IPS DF 19.7 (cell line): ENCODE results near the gene ADISSP.

ENCODE experiments used
- DNase-seq: peaks from one replicate; pipeline ENCODE4 v3.0.0-alpha.2; 2013; ENCODE audit warnings: low read depth, low spot score

Gene ADISSP

DNA sequence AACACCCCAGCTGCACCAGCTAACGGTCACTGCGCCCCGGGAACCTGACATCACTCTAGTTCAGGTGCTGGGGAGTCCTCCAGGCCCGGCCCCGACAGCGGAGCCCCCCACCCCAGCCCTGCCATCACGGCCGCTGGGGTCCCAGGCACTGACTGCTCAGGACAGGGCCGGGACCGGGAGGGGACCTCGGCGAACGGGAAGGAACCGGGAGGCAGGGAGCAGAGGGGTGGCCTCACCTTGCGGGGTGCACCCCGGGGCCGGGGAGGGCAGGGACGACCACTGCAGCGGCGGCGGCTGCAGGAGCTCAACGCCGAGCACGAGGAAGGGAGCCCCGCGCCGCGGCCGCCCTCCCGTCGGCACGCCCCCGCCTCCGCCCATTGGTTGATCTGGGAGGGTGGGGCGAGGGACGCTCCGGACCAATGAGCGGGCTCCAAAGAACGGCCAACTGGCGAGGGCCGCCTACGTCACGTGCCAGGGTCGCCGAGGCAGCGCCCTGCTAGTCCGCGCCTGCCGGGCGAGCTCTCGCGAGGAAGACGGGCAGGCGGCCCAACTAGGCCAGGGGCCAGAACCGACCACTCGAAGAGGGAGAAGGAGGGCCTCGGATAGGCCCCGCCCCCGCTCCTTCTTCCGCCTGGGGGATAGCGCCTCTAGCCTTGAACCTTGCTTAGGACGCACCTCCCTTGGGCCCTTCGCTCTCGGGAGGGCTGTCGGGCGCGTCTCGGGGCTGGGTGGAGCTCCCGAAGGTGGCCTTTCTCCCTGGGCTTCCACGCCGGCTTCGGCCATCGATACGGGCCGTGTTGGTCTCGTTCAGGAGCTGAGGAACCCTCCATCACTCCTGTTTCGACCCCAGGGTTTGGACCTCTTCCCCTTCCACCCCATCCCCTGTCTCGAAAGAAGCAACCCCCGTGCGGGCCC lies at the start of gene ADISSP:
TSS of gene ADISSP (minus strand) at position 327 of the 915 bp plus-strand sequence. CDS start 7,653 bp downstream, outside the sequence.
- DNase-seq: peak; percentile 94

DNA sequence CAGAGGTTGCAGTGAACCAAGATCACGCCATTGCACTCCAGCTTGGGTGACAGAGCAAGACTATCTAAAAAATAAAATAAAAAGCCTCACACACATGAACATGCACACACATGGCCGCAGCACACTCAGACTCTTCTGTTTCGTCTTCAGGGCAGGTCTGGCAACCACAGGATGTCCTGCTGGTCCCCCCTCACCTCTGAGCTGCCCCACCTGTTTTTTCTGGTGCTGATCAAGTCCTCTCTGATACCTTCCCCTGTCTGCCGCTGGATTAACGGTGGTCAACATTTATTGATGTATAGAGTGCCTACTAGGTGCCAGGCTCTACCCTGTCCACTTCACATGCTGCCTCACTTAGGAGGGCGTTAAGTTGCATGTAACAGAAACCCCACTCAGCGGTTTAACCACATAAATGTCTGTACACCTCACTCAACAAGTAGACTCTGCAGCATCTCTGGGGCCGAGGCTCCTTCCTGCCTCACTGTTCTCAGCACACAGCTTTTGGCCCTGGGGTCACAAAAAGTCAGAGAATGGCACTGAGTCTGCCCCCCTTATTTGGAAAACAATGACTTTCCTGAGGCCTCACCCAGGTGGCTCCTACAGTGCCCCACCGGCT lies 48.3 kb upstream of the ADISSP start:
- DNase-seq: no peak

- no peak for DNase-seq
These were observed 47.5 kb upstream of the ADISSP start for GRCh38 chr20:3814928-3815495.

DNA sequence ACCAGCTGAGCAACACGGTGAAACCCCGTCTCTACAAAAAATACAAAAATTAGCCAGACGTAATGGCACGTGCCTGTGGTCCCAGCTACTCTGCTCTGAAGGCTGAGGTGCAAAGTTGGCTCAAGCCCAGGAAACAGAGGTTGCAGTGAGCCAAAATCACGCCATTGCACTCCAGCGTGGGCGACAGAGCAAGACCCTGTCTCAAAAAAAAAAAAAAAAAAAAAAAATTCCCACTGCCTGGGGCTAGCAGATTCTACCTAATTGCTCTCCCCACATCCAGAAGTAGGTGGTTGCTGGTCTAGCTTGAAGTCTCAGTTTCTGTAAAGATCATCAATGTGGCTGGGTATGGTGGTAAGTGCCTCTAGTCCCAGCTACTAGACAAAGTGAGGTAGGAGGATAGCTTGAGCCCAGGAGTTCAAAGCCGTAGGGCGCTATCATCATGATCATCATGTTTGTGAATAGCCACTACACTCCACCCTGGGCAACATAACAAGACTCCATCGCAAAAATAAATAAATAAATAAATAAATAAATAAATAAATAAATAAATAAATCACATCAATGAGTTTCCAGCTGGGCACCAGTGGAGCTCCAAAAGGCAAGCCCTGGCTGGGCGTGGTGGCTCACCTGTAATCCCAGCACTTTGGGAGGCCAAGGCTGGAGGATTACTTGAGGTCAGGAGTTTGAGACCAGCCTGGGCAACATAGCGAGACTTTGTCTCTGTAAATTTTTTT lies 46.5 kb upstream of the ADISSP start:
- no peak for DNase-seq

DNA sequence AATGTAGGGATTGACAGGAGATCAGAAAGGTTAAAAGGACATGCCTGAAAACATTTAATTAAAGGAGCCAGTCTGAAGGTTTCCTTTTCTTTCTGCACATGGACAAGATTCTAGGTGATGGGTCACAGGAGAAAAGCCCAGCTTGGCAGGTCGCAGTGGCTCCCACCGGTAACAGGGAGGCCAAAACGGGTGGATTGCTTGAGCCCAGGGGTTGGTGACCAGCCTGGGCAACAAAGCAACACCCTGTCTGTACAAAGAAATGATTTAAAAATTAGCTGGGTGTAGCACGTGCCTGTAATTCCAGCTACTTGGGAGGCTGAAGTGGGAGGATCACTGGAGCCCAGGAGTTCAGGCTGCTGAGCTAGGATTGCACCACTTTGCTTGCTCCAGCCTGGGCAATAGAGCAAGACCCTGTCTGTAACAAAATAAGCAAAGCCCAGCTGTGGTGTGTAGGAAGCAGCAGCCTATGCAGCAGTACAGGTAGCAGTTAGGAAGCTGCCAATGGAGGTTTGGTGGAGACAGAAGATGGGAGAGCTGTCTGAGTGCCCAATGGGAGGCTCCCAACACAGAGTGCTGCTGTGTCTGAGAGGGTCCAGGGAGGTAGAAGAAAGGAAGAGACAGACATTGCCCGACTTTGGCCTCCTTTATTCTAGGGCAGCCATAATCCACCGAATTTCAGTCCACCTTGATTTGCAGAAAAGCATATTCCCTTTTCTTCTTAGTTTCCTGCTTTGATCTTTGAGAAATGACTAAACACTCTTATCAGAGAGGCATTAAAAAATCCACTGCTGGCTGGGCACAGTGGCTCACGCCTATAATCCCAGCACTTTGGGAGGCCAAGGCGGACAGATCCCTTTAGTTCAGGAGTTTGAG lies 45.7 kb upstream of the ADISSP start:
- DNase-seq: no peak

- DNase-seq: no peak
These were observed 44.7 kb upstream of the ADISSP start for GRCh38 chr20:3812259-3812681.

- DNase-seq: no peak
These were observed 44.1 kb upstream of the ADISSP start for GRCh38 chr20:3811467-3812258.

- DNase-seq: no peak
These were observed 41.0 kb upstream of the ADISSP start for GRCh38 chr20:3808544-3808943.

DNA sequence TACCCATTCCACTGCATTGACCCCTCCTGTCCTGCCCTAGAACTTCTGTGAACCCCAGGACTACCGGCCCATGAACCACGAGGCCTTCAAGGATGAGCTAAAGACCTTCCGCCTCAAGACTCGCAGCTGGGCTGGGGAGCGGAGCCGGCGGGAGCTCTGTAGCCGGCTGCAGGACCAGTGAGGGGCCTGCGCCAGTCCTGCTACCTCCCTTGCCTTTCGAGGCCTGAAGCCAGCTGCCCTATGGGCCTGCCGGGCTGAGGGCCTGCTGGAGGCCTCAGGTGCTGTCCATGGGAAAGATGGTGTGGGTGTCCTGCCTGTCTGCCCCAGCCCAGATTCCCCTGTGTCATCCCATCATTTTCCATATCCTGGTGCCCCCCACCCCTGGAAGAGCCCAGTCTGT lies 37.2 kb upstream of the ADISSP start:
- no peak for DNase-seq

DNA sequence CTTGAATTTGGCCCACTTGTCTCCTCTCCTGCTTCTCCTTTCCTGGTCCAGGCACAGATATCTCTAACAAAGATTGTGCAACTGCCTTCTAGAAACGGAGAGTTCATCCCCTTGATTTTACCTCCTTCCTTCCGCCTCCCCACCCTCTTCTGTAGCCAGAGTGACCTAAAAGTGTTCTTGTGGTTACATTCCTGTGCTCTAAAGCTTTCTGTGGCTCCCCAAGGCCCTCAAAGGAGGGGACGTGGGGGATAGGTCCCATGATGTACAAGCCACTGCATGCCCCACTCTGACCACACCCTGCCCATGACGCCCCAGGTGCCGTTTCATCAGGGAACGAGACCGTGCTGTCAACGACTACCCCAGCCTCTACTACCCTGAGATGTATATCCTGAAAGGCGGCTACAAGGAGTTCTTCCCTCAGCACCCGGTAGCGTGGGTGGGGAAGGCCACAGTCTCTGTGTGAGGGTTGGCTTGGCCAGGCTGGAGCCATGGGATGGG lies 36.8 kb upstream of the ADISSP start:
- DNase-seq: no peak

- DNase-seq: no peak
These were observed 36.3 kb upstream of the ADISSP start for GRCh38 chr20:3803854-3804253.

GRCh38 chr20:3803289-3803688 lies 35.7 kb upstream of the ADISSP start:
- no peak for DNase-seq

DNA sequence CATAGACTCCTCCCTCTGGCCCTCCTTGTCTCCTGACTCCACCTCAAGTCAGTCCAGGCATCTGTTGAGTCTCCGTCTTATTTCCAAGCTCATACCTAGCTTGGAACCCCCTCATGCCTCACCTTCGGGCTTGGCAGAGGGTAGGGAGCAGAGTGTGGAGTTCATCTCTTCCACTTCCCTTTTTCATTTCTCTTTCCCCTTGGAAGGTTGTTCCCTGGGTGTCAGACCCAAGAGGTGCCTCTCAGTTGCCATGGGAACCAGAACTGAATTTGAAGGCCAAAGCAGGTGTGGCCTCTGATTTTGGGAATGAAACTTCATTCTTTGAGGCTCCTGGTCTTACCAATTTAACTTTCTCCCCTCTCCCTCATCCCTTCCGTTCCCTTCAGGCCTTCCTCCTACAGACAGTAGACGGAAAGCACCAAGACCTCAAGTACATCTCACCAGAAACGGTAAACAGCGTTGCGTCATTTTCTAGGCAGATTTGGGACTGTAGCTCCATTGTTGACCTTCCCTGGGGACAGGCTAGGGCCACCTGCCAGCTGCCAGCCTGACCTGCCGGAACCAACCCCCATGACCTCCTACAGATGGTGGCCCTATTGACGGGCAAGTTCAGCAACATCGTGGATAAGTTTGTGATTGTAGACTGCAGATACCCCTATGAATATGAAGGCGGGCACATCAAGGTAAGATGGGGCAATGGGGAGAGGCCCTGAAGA lies 35.1 kb upstream of the ADISSP start:
- no peak for DNase-seq

GRCh38 chr20:3801846-3802245 lies 34.3 kb upstream of the ADISSP start:
- no peak for DNase-seq

DNA sequence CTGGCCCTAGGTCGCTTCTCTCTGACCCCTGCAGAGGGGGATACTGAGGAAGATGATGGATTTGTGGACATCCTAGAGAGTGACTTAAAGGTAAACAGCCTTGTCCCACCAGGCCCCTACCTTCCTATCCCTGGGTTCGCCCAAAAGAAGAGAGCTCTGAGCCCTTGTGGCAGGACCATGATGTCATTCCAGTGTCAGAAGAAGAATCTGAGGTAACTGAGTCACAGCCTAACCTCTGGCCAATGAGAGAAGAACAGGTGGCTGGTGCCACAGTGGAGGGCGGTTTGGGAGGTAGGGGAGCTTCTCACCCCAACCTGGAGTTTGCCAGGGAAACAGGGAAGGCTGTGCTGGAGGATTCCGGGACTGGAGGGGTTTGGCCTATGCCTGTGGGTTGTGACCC lies 33.7 kb upstream of the ADISSP start:
- no peak for DNase-seq

- DNase-seq: no peak
These were observed 33.3 kb upstream of the ADISSP start for GRCh38 chr20:3800878-3801260.

DNA sequence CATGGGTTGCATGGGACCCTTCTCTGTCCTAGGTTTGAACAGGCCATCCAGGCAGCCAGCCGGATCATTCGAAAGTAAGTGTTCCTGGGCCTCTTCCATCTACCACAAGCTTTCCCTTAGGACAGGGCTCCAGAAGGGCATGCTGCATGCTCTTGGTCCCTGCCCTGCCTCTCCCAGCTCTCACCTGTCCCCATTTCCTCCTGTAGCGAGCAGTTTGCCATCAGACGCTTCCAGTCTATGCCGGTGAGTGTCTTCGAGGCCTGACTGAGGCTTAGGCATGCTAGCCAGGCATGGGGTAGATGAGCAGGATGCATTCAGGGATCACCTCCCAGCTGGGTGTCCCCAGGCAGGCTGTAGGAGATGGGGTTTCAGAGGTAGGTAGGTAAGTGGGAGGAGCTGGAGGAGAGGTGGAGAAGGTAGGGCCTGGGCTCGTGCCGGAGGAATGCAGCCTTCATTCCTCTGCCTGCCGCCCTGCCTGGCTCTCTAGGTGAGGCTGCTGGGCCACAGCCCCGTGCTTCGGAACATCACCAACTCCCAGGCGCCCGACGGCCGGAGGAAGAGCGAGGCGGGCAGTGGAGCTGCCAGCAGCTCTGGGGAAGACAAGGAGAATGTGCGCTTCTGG lies 32.8 kb upstream of the ADISSP start:
- DNase-seq: peak; percentile 63

DNA sequence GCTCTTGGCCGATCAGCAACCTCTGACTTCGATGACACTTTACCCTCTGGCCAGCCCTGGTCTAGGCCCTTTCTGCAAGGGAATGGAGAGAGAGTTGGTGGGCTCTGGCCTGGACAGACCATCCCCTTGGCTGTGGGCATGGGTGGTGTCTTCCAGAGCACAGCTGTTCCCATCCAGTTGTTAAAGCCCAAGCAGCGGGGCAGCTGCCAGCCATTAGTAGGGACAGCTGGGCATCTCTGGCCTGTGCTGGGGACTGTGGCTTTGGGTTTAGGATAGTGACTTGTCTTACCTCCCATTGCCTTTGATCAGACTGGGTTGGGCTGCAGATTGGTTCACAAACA lies 31.3 kb upstream of the ADISSP start:
- no peak for DNase-seq

GRCh38 chr20:3798373-3798768 lies 30.8 kb upstream of the ADISSP start:
- DNase-seq: no peak
